ENCODE measurements around the gene MED9.

- no peak for TF ChIP-seq POLR2A (IDR thresholded peaks at IDR 0.05; ENCODE audit: low read depth, low read length)
- TF ChIP-seq POU2F2 (IDR thresholded peaks at IDR 0.05; ENCODE audit: low read depth, low read length): no peak
- no peak for TF ChIP-seq TAF1 (IDR thresholded peaks at IDR 0.05; ENCODE audit: low read depth, low read length)
Observed at GRCh38 chr17:17437461-17437860, 39.3 kb upstream of the MED9 start.
